K562 (cell line): ENCODE results near the gene ARAP1. TPM values are rescaled to one million over a fixed set of nuclear protein-coding genes. Genes with fewer than 3 reads are reported as not detected.

Source experiments
- ATAC-seq: fragments of 200-7000 bp; cut with Tn5 transposase; 3 replicates; pipeline ENCODE4 v1.9.1; 2020; ENCODE audit warnings: moderate library complexity
- BruUV-seq: library from RNA; stranded (reverse); fragments of 400-500 nt; replicated peaks from 2 replicates; lab custom pipeline; 2021; lab: Mats Ljungman, UMichigan
- CTCF ChIA-PET: fragments of 300-600 bp; formaldehyde crosslinking; extraction: SDS; loops from one replicate; lab custom pipeline; 2021; ENCODE audit warnings: low intra/inter-chr PET ratio; lab: Yijun Ruan, JAX
- POLR2A ChIA-PET: fragments of 300-600, 350-650 bp; sonication (Branson Sonifier 250); formaldehyde crosslinking; extraction: SDS; loops from one replicate; lab custom pipeline; 2021; ENCODE audit warnings: antibody characterized with exemption, inconsistent platforms; lab: Yijun Ruan, JAX
- DNase-seq, 4 experiments: peaks; one replicate each; pipeline versions ENCODE4 v3.0.0 to v3.0.0-alpha.2; 2011 to 2018; ENCODE audit warnings: low spot score in 3 of 4, mixed read lengths in 3 of 4; ENCODE audit errors: extremely low read depth in 1 of 4
- FAIRE-seq: peaks from 2 replicates; lab custom pipeline; 2011; peaks lifted over from hg19 to GRCh38; lab: Jason Lieb, UNC
- H2AFZ ChIP-seq: 2 replicates; pipeline ENCODE4 v1.6.0; 2011; ENCODE audit warnings: low read depth, low read length, control low read depth, inconsistent platforms
- H3K27ac ChIP-seq: fragments of 200-600 bp; 3 replicates; pipeline ENCODE4 v1.8.0; 2011; ENCODE audit warnings: low read depth, mild to moderate bottlenecking, control low read depth, inconsistent platforms, low read length, moderate library complexity, mixed read lengths; ENCODE audit errors: extremely low read depth
- H3K27me3 ChIP-seq, 2 experiments: fragments of 300-600 bp in 1 of 2; 2 replicates in 1 of 2; 3 replicates in 1 of 2; pipeline versions ENCODE4 v1.6.0 to v1.8.0; 2011; ENCODE audit warnings: inconsistent platforms in 2 of 2, low read length in 2 of 2, mild to moderate bottlenecking in 1 of 2, mixed read lengths in 1 of 2, moderate library complexity in 1 of 2; ENCODE audit not compliant: control insufficient read depth in 2 of 2, insufficient read depth in 2 of 2
- H3K36me3 ChIP-seq: fragments of 300-600 bp; 3 replicates; pipeline ENCODE4 v1.8.0; 2011; ENCODE audit warnings: mild to moderate bottlenecking, low read length, inconsistent platforms; ENCODE audit not compliant: control insufficient read depth, insufficient read depth
- H3K4me1 ChIP-seq, 2 experiments: fragments of 200-600 bp in 1 of 2; replicated peaks in 1 of 2; 2 replicates in 1 of 2; 3 replicates in 1 of 2; pipeline versions ENCODE4 v1.5.1 to v1.8.0; 2011; ENCODE audit warnings: inconsistent platforms in 2 of 2, low read length in 2 of 2, mild to moderate bottlenecking in 1 of 2, mixed read lengths in 1 of 2, moderate library complexity in 1 of 2; ENCODE audit not compliant: control insufficient read depth in 2 of 2, insufficient read depth in 2 of 2
- H3K4me2 ChIP-seq: 2 replicates; pipeline ENCODE4 v1.6.1; 2011; ENCODE audit warnings: low read length, control low read depth, inconsistent platforms, mixed read lengths; ENCODE audit not compliant: insufficient read depth
- H3K4me3 ChIP-seq: fragments of 200-600 bp; sonication (generic), shearing (Covaris generic); 2 replicates; pipeline ENCODE4 v1.5.1; 2016; ENCODE audit warnings: control low read depth, inconsistent platforms
- H3K79me2 ChIP-seq: fragments of 200-600 bp; 3 replicates; pipeline ENCODE4 v1.8.0; 2011; ENCODE audit warnings: low read length, inconsistent platforms; ENCODE audit not compliant: control insufficient read depth, insufficient read depth
- H3K9ac ChIP-seq, 2 experiments: 2 replicates each; pipeline versions ENCODE4 v1.6.0 to v1.6.1; 2011; ENCODE audit warnings: low read depth in 2 of 2, low read length in 2 of 2, control low read depth in 1 of 2, inconsistent platforms in 1 of 2, mild to moderate bottlenecking in 1 of 2, mixed read lengths in 1 of 2; ENCODE audit not compliant: insufficient read depth in 1 of 2
- H3K9me1 ChIP-seq: one replicate; pipeline ENCODE4 v1.6.0; 2011; ENCODE audit warnings: inconsistent platforms, mild to moderate bottlenecking, low read length, moderate library complexity; ENCODE audit not compliant: control insufficient read depth, insufficient read depth
- H3K9me3 ChIP-seq: replicated peaks from 2 replicates; pipeline ENCODE4 v1.5.1; 2011; ENCODE audit warnings: low read depth, low read length, inconsistent platforms; ENCODE audit not compliant: control insufficient read depth, insufficient read depth
- H4K20me1 ChIP-seq: replicated peaks from 2 replicates; pipeline ENCODE4 v1.6.1; 2011; ENCODE audit warnings: low read length, inconsistent platforms, mixed read lengths; ENCODE audit not compliant: control insufficient read depth, insufficient read depth
- CHD1 ChIP-seq: fragments of 200-600 bp; sonication (generic); IDR thresholded peaks from one replicate; pipeline ENCODE4 v1.6.1; 2012; ENCODE audit warnings: mild to moderate bottlenecking, moderate library complexity, low read length, inconsistent platforms
- CSDE1 ChIP-seq, 2 experiments: fragments of 450-650 bp; IDR thresholded peaks; 2 replicates each; pipeline ENCODE4 v1.6.1; 2016; ENCODE audit warnings: mild to moderate bottlenecking in 1 of 2
- E2F3 ChIP-seq: fragments of 250-450 bp; sonication (Bioruptor Pico); IDR thresholded peaks from 2 replicates; pipeline ENCODE4 v1.4.0; 2020; ENCODE audit warnings: mild to moderate bottlenecking
- GMEB1 ChIP-seq: fragments of 250-450 bp; sonication (Bioruptor Pico); IDR thresholded peaks from 2 replicates; pipeline ENCODE4 v1.4.0; 2020; ENCODE audit warnings: mild to moderate bottlenecking
- HDGF ChIP-seq: fragments of 450-650 bp; IDR thresholded peaks from 2 replicates; pipeline ENCODE4 v1.6.1; 2016
- IRF1 ChIP-seq: sonication (generic); formaldehyde crosslinking; IDR thresholded peaks from 2 replicates; pipeline ENCODE4 v1.8.0; 2022; ENCODE audit warnings: missing genetic modification reagents, mild to moderate bottlenecking, borderline replicate concordance
- KDM5B ChIP-seq: fragments of 200-600 bp; sonication (generic); IDR thresholded peaks from 2 replicates; pipeline ENCODE4 v1.6.1; 2012; ENCODE audit warnings: low read depth, mild to moderate bottlenecking, moderate library complexity, low read length, control low read depth, inconsistent platforms; ENCODE audit not compliant: insufficient replicate concordance
- MITF ChIP-seq: IDR thresholded peaks from 2 replicates; pipeline ENCODE4 v1.6.1; 2014; ENCODE audit warnings: antibody characterized with exemption
- MTA2 ChIP-seq: fragments of 450-650 bp; IDR thresholded peaks from 2 replicates; pipeline ENCODE4 v1.6.1; 2016; ENCODE audit warnings: low read depth
- NR3C1 ChIP-seq: sonication (generic); formaldehyde crosslinking; IDR thresholded peaks from 2 replicates; pipeline ENCODE4 v1.8.1; 2022; ENCODE audit warnings: missing genetic modification reagents
- PCBP2 ChIP-seq: fragments of 200-400 bp; formaldehyde crosslinking; IDR thresholded peaks from 2 replicates; pipeline ENCODE4 v1.6.1; 2018; ENCODE audit warnings: low read length, low read depth, mild to moderate bottlenecking, moderate library complexity; ENCODE audit not compliant: poor library complexity, severe bottlenecking
- PKNOX1 ChIP-seq: fragments of 450-650 bp; IDR thresholded peaks from 2 replicates; pipeline ENCODE4 v1.6.1; 2016
- PREB ChIP-seq: sonication (generic); formaldehyde crosslinking; IDR thresholded peaks from 2 replicates; pipeline ENCODE4 v1.8.1; 2023; ENCODE audit warnings: mild to moderate bottlenecking, missing genetic modification reagents
- TFE3 ChIP-seq: fragments of 450-650 bp; formaldehyde crosslinking; IDR thresholded peaks from 2 replicates; pipeline ENCODE4 v1.4.0; 2020; ENCODE audit warnings: mild to moderate bottlenecking, mixed read lengths
- ZEB2 ChIP-seq: fragments of 450-650 bp; IDR thresholded peaks from 2 replicates; pipeline ENCODE4 v1.6.1; 2016
- WGBS: fragments of 100-300 bp; shearing (Covaris generic); methylation state at CpG from one replicate; pipeline ENCODE4 v1.1.6; 2016; ENCODE audit warnings: low coverage, mixed read lengths; ENCODE audit not compliant: insufficient coverage; ENCODE audit errors: missing lambda C conversion rate; 5-methylcytosine and 5-hydroxymethylcytosine counted together
- in situ Hi-C: fragments of 300-500 bp; cut with MboI; formaldehyde crosslinking; loops from 4 replicates; pipeline ENCODE4 v1.15.0; 2018; ENCODE audit warnings: inconsistent platforms, mixed read lengths
- intact Hi-C: fragments of 100-400 bp; cut with micrococcal nuclease; formaldehyde crosslinking; loops from 2 replicates; pipeline ENCODE4 v1.14.2; 2022
- polyA plus RNA-seq, 8 experiments: library from polyadenylated mRNA; depleted of rRNA in 4 of 8; stranded (reverse) in 5 of 8; unstranded in 3 of 8; fragments of >200 nt; fragmentation: Nextera tagmentation in 2 of 8; fragmentation: Illumina TruSeq in 1 of 8; extraction: Ambion mirVana in 2 of 8; extraction: Trizol in 1 of 8; gene quantifications; 2 replicates each; pipeline versions ENCODE4 v1.2.1 to v1.2.3, GENCODE V29; 2011 to 2014; ENCODE audit warnings: inconsistent platforms in 1 of 8, missing spikeins in 1 of 8
- total RNA-seq, 7 experiments: library from RNA; depleted of rRNA in 6 of 7; stranded (reverse); fragments of >200 nt in 6 of 7; fragmentation: Illumina TruSeq in 2 of 7; extraction: Trizol in 2 of 7; gene quantifications; 2 replicates each; pipeline versions ENCODE4 v1.2.1 to v1.2.3, GENCODE V29; 2011 to 2021; ENCODE audit warnings: low replicate concordance in 1 of 7

The ARAP1 gene
- total and polyA plus RNA-seq, 9 of the 15 experiments (the other 6 are each of a cell fraction or from before 2014, with no cell fraction given), result 0.23 to 67.0 (median 24.6) TPM

GRCh38 chr11:72662036-72662435 is 90.2 kb downstream of the ARAP1 start:
- intact Hi-C loops (no loop called here), in situ Hi-C loops (no loop called here)
- no peaks in the 10 kb centered on the region for H3K9me1 ChIP-seq
- CTCF ChIA-PET, result no interaction called here
- peaks cover 21 to 53% of the 10 kb centered on the region in 2 experiments for H3K27me3 ChIP-seq
- H3K79me2 ChIP-seq, result no peaks in the 10 kb centered on the region
- DNase-seq (no peak), FAIRE-seq (no peak), ATAC-seq (no peak)
- TF ChIP-seq MTA2 (no peak), CSDE1 (IDR thresholded peaks at IDR 0.05) (no peak), CHD1 (no peak), GMEB1 (CRISPR knock-in tag) (no peak), TFE3 (CRISPR knock-in tag) (no peak), E2F3 (CRISPR knock-in tag) (no peak), ZEB2 (no peak), PREB (CRISPR knock-in tag) (no peak), PKNOX1 (no peak), MITF (no peak), KDM5B (no peak), IRF1 (CRISPR knock-in tag) (no peak), PCBP2 (no peak), HDGF (no peak), NR3C1 (CRISPR knock-in tag) (no peak)
- peaks cover 7% of the 10 kb centered on the region for H4K20me1 ChIP-seq
- H2AFZ ChIP-seq, result no peak overlapping the region
- H3K4me3 ChIP-seq, result no peak overlapping the region
- POLR2A ChIA-PET, result no interaction called here
- H3K4me2 ChIP-seq, result no peak overlapping the region
- WGBS, result 0% methylated on average over 5 of the region's 5 CpGs
- no peaks in the 10 kb centered on the region for H3K9me3 ChIP-seq
- no peaks in the 10 kb centered on the region; a peak in 1 of 5 replicates for H3K4me1 ChIP-seq
- H3K9ac ChIP-seq, result no peak overlapping the region
- no TSS peak for BruUV-seq
- H3K36me3 ChIP-seq, result no peaks in the 10 kb centered on the region
- no peak overlapping the region for H3K27ac ChIP-seq
